Panc1 (cell line): ENCODE results near the gene SDK1. TPM values are rescaled to one million over a fixed set of nuclear protein-coding genes. Genes with fewer than 3 reads are reported as not detected.

Experiments used
- ATAC-seq: fragments of 200-7000 bp; cut with Tn5 transposase; 2 replicates; pipeline ENCODE4 v1.9.1; 2020; ENCODE audit warnings: mild to moderate bottlenecking, moderate library complexity
- BruUV-seq: library from RNA; stranded (reverse); fragments of 400-500 nt; replicated peaks from 2 replicates; lab custom pipeline; 2021; lab: Mats Ljungman, UMichigan
- CTCF ChIA-PET: fragments of 300-600 bp; sonication (Branson Sonifier 250); formaldehyde crosslinking; loops from one replicate; lab custom pipeline; 2022; ENCODE audit warnings: antibody characterized with exemption; lab: Charles Lee
- POLR2A ChIA-PET: fragments of 300-600 bp; sonication (Branson Sonifier 250); formaldehyde crosslinking; loops from one replicate; lab custom pipeline; 2022; ENCODE audit warnings: antibody characterized with exemption; lab: Charles Lee
- DNase-seq: peaks from one replicate; pipeline ENCODE4 v3.0.0-alpha.2; 2010; ENCODE audit warnings: low read depth, low spot score
- H3K27ac ChIP-seq: 2 replicates; pipeline ENCODE4 v1.5.1; 2011; ENCODE audit warnings: mild to moderate bottlenecking, low read length, inconsistent platforms
- H3K27me3 ChIP-seq: fragments of 200-500 bp; sonication (Bioruptor generic); 2 replicates; pipeline ENCODE4 v1.6.0; 2014; ENCODE audit warnings: low read length, inconsistent platforms; ENCODE audit not compliant: control insufficient read depth, insufficient read depth
- H3K36me3 ChIP-seq: fragments of 200-500 bp; sonication (Bioruptor generic); 2 replicates; pipeline ENCODE4 v1.5.1; 2014; ENCODE audit warnings: inconsistent platforms, mild to moderate bottlenecking, low read length, moderate library complexity; ENCODE audit not compliant: control insufficient read depth, insufficient read depth
- H3K4me1 ChIP-seq: 2 replicates; pipeline ENCODE4 v1.5.1; 2011; ENCODE audit warnings: inconsistent platforms, mild to moderate bottlenecking, low read length, moderate library complexity; ENCODE audit not compliant: control insufficient read depth, insufficient read depth
- H3K4me3 ChIP-seq, 2 experiments: 2 replicates each; pipeline ENCODE4 v1.5.1; 2011 to 2012; ENCODE audit warnings: low read depth in 2 of 2, low read length in 2 of 2, mild to moderate bottlenecking in 2 of 2, inconsistent platforms in 1 of 2, moderate library complexity in 1 of 2
- H3K9me3 ChIP-seq: fragments of 200-500 bp; sonication (Bioruptor generic); 2 replicates; pipeline ENCODE4 v1.5.1; 2014; ENCODE audit warnings: low read depth, mild to moderate bottlenecking, inconsistent platforms, low read length, moderate library complexity; ENCODE audit not compliant: control insufficient read depth, insufficient read depth
- CTCF ChIP-seq: fragments of 450-650 bp; IDR thresholded peaks from 2 replicates; pipeline ENCODE4 v1.5.1; 2017; ENCODE audit warnings: mild to moderate bottlenecking
- POLR2AphosphoS5 ChIP-seq: IDR thresholded peaks from 2 replicates; pipeline ENCODE4 v1.6.1; 2012; ENCODE audit warnings: mild to moderate bottlenecking, low read depth, low read length, moderate library complexity
- SIN3A ChIP-seq: IDR thresholded peaks from 2 replicates; pipeline ENCODE4 v1.6.1; 2012; ENCODE audit warnings: low read depth, mild to moderate bottlenecking, low read length, moderate library complexity, borderline replicate concordance; ENCODE audit not compliant: insufficient read depth
- TCF7L2 ChIP-seq: IDR thresholded peaks from 2 replicates; pipeline ENCODE4 v1.6.1; 2011; ENCODE audit warnings: mild to moderate bottlenecking, low read depth, low read length, inconsistent platforms
- in situ Hi-C: cut with HindIII; loops from 2 replicates; pipeline ENCODE4 v1.10.0; 2016; ENCODE audit warnings: low sequenced_read_pairs, low pct_unique_long_range_greater_than_20kb
- intact Hi-C: fragments of 100-400 bp; cut with micrococcal nuclease; formaldehyde crosslinking; loops from one replicate; pipeline ENCODE4 v1.10.0; 2022; ENCODE audit not compliant: unreplicated experiment
- total RNA-seq: library from RNA; stranded (reverse); gene quantifications from one replicate; pipeline ENCODE4 v1.2.1, GENCODE V29; 2021; ENCODE audit not compliant: unreplicated experiment
- TF ChIP-seq, protein P1 (sequence below), 2 experiments: IDR thresholded peaks; 2 replicates each; pipeline ENCODE4 v1.6.1; 2011 to 2012; ENCODE audit warnings: low read depth in 2 of 2, control low read depth in 1 of 2, low read length in 1 of 2, mild to moderate bottlenecking in 1 of 2, moderate library complexity in 1 of 2; ENCODE audit not compliant: insufficient read depth in 1 of 2

Gene SDK1
- total RNA-seq, 1 experiment from 2014 or later = 47.4 TPM

DNA sequence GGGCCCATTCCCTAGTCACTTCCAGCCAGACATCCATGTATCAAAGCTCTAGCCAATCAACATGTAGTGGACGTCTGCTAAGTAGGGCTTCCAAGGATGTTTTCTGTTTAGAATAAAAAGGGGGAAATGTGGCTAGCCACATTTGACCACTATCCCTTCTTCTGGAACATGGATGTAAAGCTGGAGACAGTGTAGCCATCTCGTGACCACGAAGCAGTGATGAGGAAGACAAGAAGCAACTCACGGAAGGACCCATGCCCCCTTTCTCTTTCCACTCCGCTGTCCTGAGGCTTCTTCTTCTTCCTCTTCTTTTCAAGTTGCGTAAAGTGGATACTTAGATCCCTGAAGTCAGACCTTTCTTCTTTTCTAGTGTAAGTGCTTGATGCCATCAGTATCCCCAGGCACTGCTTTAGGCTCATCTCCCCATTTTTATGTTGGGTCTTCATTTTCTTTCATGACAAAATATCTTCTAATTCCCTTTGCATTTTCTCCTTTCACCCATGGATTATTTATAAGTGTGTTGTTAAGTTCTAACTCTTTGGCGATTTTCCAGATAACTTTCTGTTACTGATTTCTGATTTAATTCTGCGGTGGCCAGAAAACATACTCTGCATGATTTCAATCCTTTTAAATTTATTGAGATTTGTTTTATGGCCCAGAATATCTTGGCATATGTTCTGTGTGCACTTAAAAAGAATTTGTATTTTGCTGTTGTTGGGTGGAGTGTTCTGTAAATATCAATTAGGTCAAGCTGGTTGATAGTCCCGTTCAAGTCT is 594.5 kb downstream of the SDK1 start:
- ChIA-PET POLR2A (no interaction called here), CTCF (no interaction called here)
- H3K36me3 ChIP-seq = no peaks in the 10 kb centered on the region
- intact Hi-C loops (loop anchor here (10.0 kb wide), 1 partner anchor 591 kb away; the partner anchor contains the start of gene SDK1), in situ Hi-C loops (no loop called here)
- peak overlapping the region; percentile 5; the same call in 1 of the 2 replicates for H3K27ac ChIP-seq
- H3K27me3 ChIP-seq = no peaks in the 10 kb centered on the region
- BruUV-seq = no TSS peak
- H3K4me1 ChIP-seq = peaks cover 3% of the 10 kb centered on the region; the same call in 1 of the 2 replicates
- TF ChIP-seq, protein P1, sequence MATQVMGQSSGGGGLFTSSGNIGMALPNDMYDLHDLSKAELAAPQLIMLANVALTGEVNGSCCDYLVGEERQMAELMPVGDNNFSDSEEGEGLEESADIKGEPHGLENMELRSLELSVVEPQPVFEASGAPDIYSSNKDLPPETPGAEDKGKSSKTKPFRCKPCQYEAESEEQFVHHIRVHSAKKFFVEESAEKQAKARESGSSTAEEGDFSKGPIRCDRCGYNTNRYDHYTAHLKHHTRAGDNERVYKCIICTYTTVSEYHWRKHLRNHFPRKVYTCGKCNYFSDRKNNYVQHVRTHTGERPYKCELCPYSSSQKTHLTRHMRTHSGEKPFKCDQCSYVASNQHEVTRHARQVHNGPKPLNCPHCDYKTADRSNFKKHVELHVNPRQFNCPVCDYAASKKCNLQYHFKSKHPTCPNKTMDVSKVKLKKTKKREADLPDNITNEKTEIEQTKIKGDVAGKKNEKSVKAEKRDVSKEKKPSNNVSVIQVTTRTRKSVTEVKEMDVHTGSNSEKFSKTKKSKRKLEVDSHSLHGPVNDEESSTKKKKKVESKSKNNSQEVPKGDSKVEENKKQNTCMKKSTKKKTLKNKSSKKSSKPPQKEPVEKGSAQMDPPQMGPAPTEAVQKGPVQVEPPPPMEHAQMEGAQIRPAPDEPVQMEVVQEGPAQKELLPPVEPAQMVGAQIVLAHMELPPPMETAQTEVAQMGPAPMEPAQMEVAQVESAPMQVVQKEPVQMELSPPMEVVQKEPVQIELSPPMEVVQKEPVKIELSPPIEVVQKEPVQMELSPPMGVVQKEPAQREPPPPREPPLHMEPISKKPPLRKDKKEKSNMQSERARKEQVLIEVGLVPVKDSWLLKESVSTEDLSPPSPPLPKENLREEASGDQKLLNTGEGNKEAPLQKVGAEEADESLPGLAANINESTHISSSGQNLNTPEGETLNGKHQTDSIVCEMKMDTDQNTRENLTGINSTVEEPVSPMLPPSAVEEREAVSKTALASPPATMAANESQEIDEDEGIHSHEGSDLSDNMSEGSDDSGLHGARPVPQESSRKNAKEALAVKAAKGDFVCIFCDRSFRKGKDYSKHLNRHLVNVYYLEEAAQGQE (IDR thresholded peaks at IDR 0.05; ENCODE audit: insufficient read depth in 1 of 2, low read depth in 2 of 2, low read length in 1 of 2) = no peak
- TF ChIP-seq TCF7L2 (no peak), CTCF (no peak), POLR2AphosphoS5 (no peak), SIN3A (no peak)
- no peak overlapping the region for H3K4me3 ChIP-seq
- no peak for DNase-seq
- ATAC-seq = no peak
- H3K9me3 ChIP-seq = no peaks in the 10 kb centered on the region

DNA sequence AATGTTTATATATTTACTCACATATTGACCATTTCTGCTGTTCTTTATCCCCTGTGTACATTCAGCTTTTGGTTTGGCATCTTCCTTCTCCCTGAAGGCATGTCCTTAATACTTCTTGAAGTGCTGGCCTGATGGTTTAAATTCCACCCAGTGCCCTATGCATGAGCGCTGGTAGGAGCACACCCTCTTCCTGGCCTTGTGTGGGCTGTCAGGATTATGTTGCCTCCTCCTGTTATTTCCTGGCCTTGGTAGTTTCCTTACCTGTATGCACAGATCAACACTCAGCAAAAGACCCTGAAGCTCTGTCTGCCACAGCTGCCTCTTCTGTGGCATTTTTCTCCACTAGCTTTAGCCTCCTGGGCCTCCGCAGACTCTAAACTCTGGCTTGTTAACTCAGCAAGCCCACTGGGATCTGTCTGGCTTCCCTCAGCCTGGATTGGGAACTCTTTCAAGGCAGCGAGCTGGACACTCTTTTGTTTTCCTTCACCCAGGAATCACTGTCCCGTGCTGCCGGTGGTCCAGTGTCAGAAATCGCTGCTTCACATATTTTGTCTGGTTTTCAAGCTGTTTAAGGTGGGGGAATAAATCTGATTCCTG is 595.2 kb downstream of the SDK1 start:
- intact Hi-C loops = loop anchor here (10.0 kb wide), 1 partner anchor 591 kb away; the partner anchor contains the start of gene SDK1
- H3K36me3 ChIP-seq = no peaks in the 10 kb centered on the region
- H3K9me3 ChIP-seq = no peaks in the 10 kb centered on the region
- no peak for ATAC-seq
- H3K4me3 ChIP-seq = no peak overlapping the region
- in situ Hi-C loops = no loop called here
- BruUV-seq = no TSS peak
- ChIA-PET CTCF (no interaction called here), POLR2A (interaction anchor here (0.6 kb wide), 1 partner anchor 147 kb away, joined by 6 read pairs; no protein-coding TSS in a partner anchor)
- no peak for DNase-seq
- no peak overlapping the region; the same call in 1 of the 2 replicates for H3K27ac ChIP-seq
- no peak for TF ChIP-seq TCF7L2
- TF ChIP-seq CTCF = no peak
- TF ChIP-seq, protein P1 (IDR thresholded peaks at IDR 0.05; ENCODE audit: insufficient read depth in 1 of 2, low read depth in 2 of 2, low read length in 1 of 2) = no peak
- no peak for TF ChIP-seq POLR2AphosphoS5
- no peak for TF ChIP-seq SIN3A
- no peaks in the 10 kb centered on the region for H3K27me3 ChIP-seq
- H3K4me1 ChIP-seq = peaks cover 3% of the 10 kb centered on the region; the same call in 1 of the 2 replicates
